Activated CD8-positive, alpha-beta T cell treated with anti-CD3 and anti-CD28 coated beads for 36 hours (primary cell): ENCODE data around the gene PNPLA7. TPM values are rescaled to one million over a fixed set of nuclear protein-coding genes. Genes with fewer than 3 reads are reported as not detected.
A peak's percentile ranks its signal among the peaks of the same experiment; 100 is the strongest.
"Not testable (repeated sequence)": the region's sequence is repeated elsewhere in the genome, so short reads cannot be mapped to it uniquely, and the experiment has no call there.

Experiments
- ATAC-seq: fragments of 200-7000 bp; cut with Tn5 transposase; one replicate; pipeline ENCODE4 v1.10.0; 2021; ENCODE audit warnings: mild to moderate bottlenecking, moderate library complexity
- CTCF ChIA-PET: fragments of 350-600 bp; sonication (Branson Sonifier 250); formaldehyde crosslinking; loops from one replicate; lab custom pipeline; 2021; ENCODE audit warnings: antibody characterized with exemption; lab: Charles Lee
- POLR2A ChIA-PET: fragments of 350-600 bp; sonication (Branson Sonifier 250); formaldehyde crosslinking; loops from one replicate; lab custom pipeline; 2021; ENCODE audit warnings: antibody characterized with exemption; lab: Charles Lee
- DNase-seq: peaks from one replicate; pipeline ENCODE4 v3.0.0-alpha.2; 2020
- H3K27ac Mint-ChIP-seq: one replicate; pipeline ENCODE4 v1.8.0; 2021; ENCODE audit warnings: mild to moderate bottlenecking, mixed read lengths
- H3K27me3 Mint-ChIP-seq: one replicate; pipeline ENCODE4 v1.8.0; 2021; ENCODE audit warnings: mixed read lengths
- H3K36me3 Mint-ChIP-seq: one replicate; pipeline ENCODE4 v1.8.0; 2021; ENCODE audit warnings: low read depth, mixed read lengths
- H3K4me1 Mint-ChIP-seq: one replicate; pipeline ENCODE4 v1.8.0; 2021; ENCODE audit warnings: low read depth, mixed read lengths
- H3K4me3 Mint-ChIP-seq: one replicate; pipeline ENCODE4 v1.8.0; 2021; ENCODE audit warnings: mild to moderate bottlenecking, moderate library complexity, mixed read lengths
- H3K9me3 Mint-ChIP-seq: one replicate; pipeline ENCODE4 v1.8.0; 2021; ENCODE audit warnings: mixed read lengths
- CTCF ChIP-seq: fragments of 200-600 bp; IDR thresholded peaks from one replicate; pipeline ENCODE4 v1.8.0; 2022; ENCODE audit warnings: antibody characterized with exemption, mild to moderate bottlenecking
- intact Hi-C: fragments of 100-400 bp; cut with micrococcal nuclease; formaldehyde crosslinking; loops from one replicate; pipeline ENCODE4 v1.10.0; 2022
- total RNA-seq, 2 experiments: library from RNA; stranded (reverse); gene quantifications; one replicate each; pipeline ENCODE4 v1.2.3, GENCODE V29; 2021

PNPLA7 gene
- total RNA-seq, 2 experiments from 2014 or later: 4.8 to 5.0 TPM

- peaks cover 11% of the 10 kb centered on the region for H3K27me3 Mint-ChIP-seq
- intact Hi-C loops: no loop called here
- no peak overlapping the region for H3K27ac Mint-ChIP-seq
- peak; percentile 84 for ATAC-seq
- ChIA-PET POLR2A (interaction anchor here (1.3 kb wide), 1 partner anchor 21 kb away, joined by 4 read pairs; no protein-coding TSS in a partner anchor), CTCF (interaction anchor here (0.8 to 1.2 kb wide), 2 partner anchors 9 to 28 kb away, joined by 3 to 4 read pairs; no protein-coding TSS in a partner anchor)
- peak; percentile 65 for DNase-seq
- no peak overlapping the region for H3K4me3 Mint-ChIP-seq
- peaks cover 16% of the 10 kb centered on the region for H3K36me3 Mint-ChIP-seq
- H3K9me3 Mint-ChIP-seq: peaks cover 16% of the 10 kb centered on the region
- no peak for TF ChIP-seq CTCF
- peaks cover 8% of the 10 kb centered on the region for H3K4me1 Mint-ChIP-seq
Measured at GRCh38 chr9:137470785-137471184, 79.4 kb downstream of the PNPLA7 start.

- peaks cover 11% of the 10 kb centered on the region for H3K4me1 Mint-ChIP-seq
- DNase-seq: no peak
- TF ChIP-seq CTCF: no peak
- H3K36me3 Mint-ChIP-seq: peaks cover 2% of the 10 kb centered on the region
- ChIA-PET CTCF (no interaction called here), POLR2A (no interaction called here)
- ATAC-seq: no peak
- peaks cover 2% of the 10 kb centered on the region for H3K9me3 Mint-ChIP-seq
- H3K27me3 Mint-ChIP-seq: peaks cover 11% of the 10 kb centered on the region
- intact Hi-C loops: no loop called here
- H3K4me3 Mint-ChIP-seq: no peak overlapping the region
- no peak overlapping the region for H3K27ac Mint-ChIP-seq
Measured at GRCh38 chr9:137467896-137468295, 82.3 kb downstream of the PNPLA7 start.

DNA sequence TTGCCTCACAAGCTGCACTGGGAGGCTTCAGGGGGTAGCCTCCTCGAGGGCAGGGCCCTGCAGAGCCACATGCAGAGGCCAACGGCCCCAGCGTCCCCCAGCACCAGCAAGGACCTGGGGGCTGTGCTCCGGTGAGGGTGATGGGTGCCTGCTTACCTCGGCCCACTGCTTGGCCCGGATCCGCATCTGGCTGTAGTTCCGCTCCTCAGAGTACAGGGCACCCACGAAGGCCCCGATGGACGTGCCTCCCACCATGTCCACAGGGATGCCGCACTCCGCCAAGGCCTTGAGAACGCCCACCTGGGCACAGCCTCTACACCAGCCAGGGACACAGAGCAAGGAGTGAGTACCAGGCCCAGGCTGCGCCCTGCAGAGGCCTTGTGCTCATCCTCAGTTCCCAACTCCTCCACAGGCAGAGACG lies 83.0 kb downstream of the PNPLA7 start:
- no peaks in the 10 kb centered on the region for H3K9me3 Mint-ChIP-seq
- peaks cover 11% of the 10 kb centered on the region for H3K27me3 Mint-ChIP-seq
- no peak for TF ChIP-seq CTCF
- H3K27ac Mint-ChIP-seq: no peak overlapping the region
- ATAC-seq: no peak
- POLR2A ChIA-PET: no interaction called here
- CTCF ChIA-PET: no interaction called here
- no peak overlapping the region for H3K4me3 Mint-ChIP-seq
- intact Hi-C loops: no loop called here
- H3K4me1 Mint-ChIP-seq: peaks cover 12% of the 10 kb centered on the region
- no peaks in the 10 kb centered on the region for H3K36me3 Mint-ChIP-seq
- DNase-seq: no peak

GRCh38 chr9:137466389-137467085 lies 83.7 kb downstream of the PNPLA7 start:
- H3K27ac Mint-ChIP-seq, H3K36me3 Mint-ChIP-seq, DNase-seq, intact Hi-C loops, POLR2A ChIA-PET, H3K9me3 Mint-ChIP-seq, CTCF ChIA-PET, H3K4me3 Mint-ChIP-seq, ATAC-seq: not testable (repeated sequence)
- Mint-ChIP-seq H3K4me1 (peaks cover 14% of the 10 kb centered on the region), H3K27me3 (peaks cover 11% of the 10 kb centered on the region)

GRCh38 chr9:137465720-137466388 lies 84.3 kb downstream of the PNPLA7 start:
- Mint-ChIP-seq H3K4me1 (peaks cover 18% of the 10 kb centered on the region), H3K27ac (no peak overlapping the region), H3K36me3 (no peaks in the 10 kb centered on the region), H3K27me3 (peaks cover 11% of the 10 kb centered on the region), H3K4me3 (no peak overlapping the region), H3K9me3 (no peaks in the 10 kb centered on the region)
- ATAC-seq (no peak), DNase-seq (no peak)
- no peak for TF ChIP-seq CTCF
- intact Hi-C loops: no loop called here
- CTCF ChIA-PET: no interaction called here
- POLR2A ChIA-PET: no interaction called here
